Mucosa of descending colon (tissue), 3 donors: ENCODE measurements around the gene WDR70. TPM values are rescaled to one million over a fixed set of nuclear protein-coding genes. Genes with fewer than 3 reads are reported as not detected.
"Not testable (repeated sequence)": the region's sequence is repeated elsewhere in the genome, so short reads cannot be mapped to it uniquely, and the experiment has no call there.

Experiments used
- ATAC-seq: fragments of 200-7000 bp; cut with Tn5 transposase; one replicate; pipeline ENCODE4 v1.9.1; 2020; ENCODE audit warnings: mild to moderate bottlenecking, moderate library complexity
- DNase-seq, 3 donors: peaks; one replicate each; pipeline ENCODE4 v3.0.0-alpha.2; 2020
- H3K36me3 ChIP-seq: fragments of 200-600 bp; one replicate; pipeline ENCODE4 v1.8.0; 2021; ENCODE audit warnings: low read depth, mild to moderate bottlenecking
- H3K4me1 ChIP-seq: fragments of 200-600 bp; one replicate; pipeline ENCODE4 v1.8.0; 2021; ENCODE audit warnings: low read depth, mild to moderate bottlenecking
- H3K4me3 ChIP-seq: fragments of 200-600 bp; one replicate; pipeline ENCODE4 v1.8.0; 2021; ENCODE audit warnings: mild to moderate bottlenecking
- H3K9me3 ChIP-seq: fragments of 200-600 bp; one replicate; pipeline ENCODE4 v1.8.0; 2021; ENCODE audit warnings: mild to moderate bottlenecking
- intact Hi-C, 2 donors: fragments of 100-400 bp; cut with DNase I in 1 of 2; cut with micrococcal nuclease in 1 of 2; formaldehyde crosslinking; loops; one replicate each; pipeline versions ENCODE4 v1.11.0 to v1.11.1; 2022; cut with DNase I, micrococcal nuclease
- total RNA-seq, 3 donors: library from RNA; stranded (reverse); fragmentation: NEBNext Ultra II Directional in 2 of 3; extraction: Animal tissue kit (Norgen Biotek cat#: 25700) in 2 of 3; gene quantifications; one replicate each; pipeline versions ENCODE4 v1.2.1 to v1.2.4, GENCODE V29; 2021 to 2023
- TF ChIP-seq, protein P1 (sequence below): fragments of 200-600 bp; IDR thresholded peaks from one replicate; pipeline ENCODE4 v1.8.0; 2022; ENCODE audit warnings: antibody characterized with exemption, mild to moderate bottlenecking
- donor health status: DM: no; HTN: no; CAD: no; lungs with moderate emphysema.
- donor health status: DM: no; HTN: no; CAD: no.
- donor health status: DM: no; HTN: yes; CAD: no.

Gene WDR70
- total RNA-seq, 3 donors from 2014 or later: 19.5 to 42.5 (median 38.0) TPM

DNA sequence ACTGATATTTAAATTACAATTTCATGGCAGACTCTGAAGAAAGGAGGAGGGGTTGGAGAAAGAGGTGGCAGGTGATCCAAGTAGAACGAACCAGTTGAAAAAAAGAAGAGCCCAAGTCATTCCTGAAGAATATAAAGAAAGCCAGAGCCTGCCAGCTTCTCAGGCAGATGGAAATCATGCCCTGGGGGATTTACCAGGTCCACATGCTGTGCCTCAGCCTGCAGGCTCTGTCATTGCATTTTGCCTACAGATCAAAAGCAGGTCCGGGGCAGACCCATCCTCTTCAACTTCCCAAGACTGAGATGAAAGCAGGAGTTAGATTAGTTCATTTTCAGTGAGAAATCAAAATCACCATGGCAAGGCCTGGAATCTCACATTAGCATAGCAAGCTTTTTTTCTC lies 412.2 kb downstream of the WDR70 start:
- no peaks in the 10 kb centered on the region for H3K36me3 ChIP-seq
- intact Hi-C loops: no loop called here

DNA sequence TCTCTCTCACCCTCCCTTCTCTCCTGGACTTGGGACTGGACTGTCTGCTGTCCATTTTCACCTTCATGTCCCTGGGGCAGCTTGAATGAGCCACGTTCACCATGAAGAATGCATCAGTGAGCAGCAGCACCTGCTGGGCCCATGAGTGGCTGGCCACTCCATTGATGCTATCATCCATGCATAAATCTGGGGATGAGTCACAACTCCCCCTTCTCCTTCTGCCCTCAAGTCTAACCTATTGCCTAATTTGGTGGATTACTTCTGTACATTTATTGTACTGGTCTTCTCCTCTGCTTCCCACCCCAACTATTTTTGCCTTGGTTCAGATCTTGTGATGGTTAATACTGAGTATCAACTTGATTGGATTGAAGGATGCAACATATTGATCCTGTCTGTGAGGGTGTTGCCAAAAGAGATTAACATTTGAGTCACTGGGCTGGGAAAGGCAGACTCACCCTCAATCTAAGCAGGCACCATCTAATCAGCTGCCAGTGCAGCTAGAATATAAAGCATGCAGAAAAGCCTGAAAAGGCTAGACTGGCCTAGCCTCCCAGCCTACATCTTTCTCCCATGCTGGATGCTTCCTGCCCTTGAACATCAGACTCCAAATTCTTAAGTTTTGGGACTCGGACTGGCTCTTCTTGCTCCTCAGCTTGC lies 414.0 kb downstream of the WDR70 start:
- ATAC-seq: no peak
- Histone ChIP-seq H3K9me3 (peaks cover 4% of the 10 kb centered on the region), H3K4me3 (no peak overlapping the region), H3K4me1 (no peaks in the 10 kb centered on the region), H3K36me3 (no peaks in the 10 kb centered on the region)
- intact Hi-C loops: no loop called here
- no peak for DNase-seq
- TF ChIP-seq, protein P1, sequence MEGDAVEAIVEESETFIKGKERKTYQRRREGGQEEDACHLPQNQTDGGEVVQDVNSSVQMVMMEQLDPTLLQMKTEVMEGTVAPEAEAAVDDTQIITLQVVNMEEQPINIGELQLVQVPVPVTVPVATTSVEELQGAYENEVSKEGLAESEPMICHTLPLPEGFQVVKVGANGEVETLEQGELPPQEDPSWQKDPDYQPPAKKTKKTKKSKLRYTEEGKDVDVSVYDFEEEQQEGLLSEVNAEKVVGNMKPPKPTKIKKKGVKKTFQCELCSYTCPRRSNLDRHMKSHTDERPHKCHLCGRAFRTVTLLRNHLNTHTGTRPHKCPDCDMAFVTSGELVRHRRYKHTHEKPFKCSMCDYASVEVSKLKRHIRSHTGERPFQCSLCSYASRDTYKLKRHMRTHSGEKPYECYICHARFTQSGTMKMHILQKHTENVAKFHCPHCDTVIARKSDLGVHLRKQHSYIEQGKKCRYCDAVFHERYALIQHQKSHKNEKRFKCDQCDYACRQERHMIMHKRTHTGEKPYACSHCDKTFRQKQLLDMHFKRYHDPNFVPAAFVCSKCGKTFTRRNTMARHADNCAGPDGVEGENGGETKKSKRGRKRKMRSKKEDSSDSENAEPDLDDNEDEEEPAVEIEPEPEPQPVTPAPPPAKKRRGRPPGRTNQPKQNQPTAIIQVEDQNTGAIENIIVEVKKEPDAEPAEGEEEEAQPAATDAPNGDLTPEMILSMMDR: no peak

More for the DNA sequence above, 412.2 kb downstream of the WDR70 start:
- Histone ChIP-seq H3K4me3 (no peak overlapping the region), H3K4me1 (no peaks in the 10 kb centered on the region), H3K9me3 (peaks cover 4% of the 10 kb centered on the region)
- ATAC-seq (no peak), DNase-seq (no peak)
- TF ChIP-seq, protein P1: no peak

DNA sequence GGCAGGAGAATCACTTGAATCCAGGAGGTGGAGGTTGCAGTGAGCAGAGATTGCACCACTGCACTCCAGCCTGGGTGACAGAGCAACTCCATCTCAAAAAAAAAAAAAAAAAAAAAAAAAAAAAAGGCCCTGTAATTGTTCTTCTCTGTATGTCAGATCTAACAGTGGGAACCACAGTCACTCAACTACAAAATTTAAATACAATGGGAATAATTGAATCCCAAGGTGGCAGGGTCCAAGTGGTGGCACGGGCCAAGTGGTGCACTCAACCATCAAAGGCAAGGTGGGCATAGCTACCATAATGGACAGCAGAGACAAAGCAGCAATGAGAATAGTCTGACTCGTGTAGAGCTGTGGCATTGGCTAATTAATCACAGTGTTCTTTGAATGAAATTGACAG lies 416.2 kb downstream of the WDR70 start:
- intact Hi-C loops, H3K36me3 ChIP-seq, DNase-seq, H3K9me3 ChIP-seq, H3K4me3 ChIP-seq, H3K4me1 ChIP-seq, ATAC-seq: not testable (repeated sequence)

DNA sequence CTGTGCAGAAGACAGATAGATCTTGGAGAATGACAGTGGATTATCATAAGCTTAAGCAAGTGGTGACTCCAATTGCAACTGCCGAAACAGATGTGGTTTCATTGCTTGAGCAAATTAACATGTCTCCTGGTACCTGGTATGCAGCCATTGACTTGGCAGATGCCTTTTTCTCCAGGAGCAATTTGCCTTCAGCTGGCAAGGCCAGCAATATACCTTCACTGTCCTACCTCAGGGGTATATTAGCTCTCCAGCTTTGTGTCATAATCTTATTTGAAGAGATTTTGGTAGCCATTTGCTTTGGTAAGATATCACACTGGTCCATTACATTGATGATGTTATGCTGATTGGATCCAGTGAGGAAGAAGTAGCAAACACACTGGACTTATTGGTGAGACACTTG lies 417.3 kb downstream of the WDR70 start:
- H3K4me3 ChIP-seq, ATAC-seq, intact Hi-C loops, DNase-seq, H3K9me3 ChIP-seq, H3K36me3 ChIP-seq, H3K4me1 ChIP-seq: not testable (repeated sequence)

DNA sequence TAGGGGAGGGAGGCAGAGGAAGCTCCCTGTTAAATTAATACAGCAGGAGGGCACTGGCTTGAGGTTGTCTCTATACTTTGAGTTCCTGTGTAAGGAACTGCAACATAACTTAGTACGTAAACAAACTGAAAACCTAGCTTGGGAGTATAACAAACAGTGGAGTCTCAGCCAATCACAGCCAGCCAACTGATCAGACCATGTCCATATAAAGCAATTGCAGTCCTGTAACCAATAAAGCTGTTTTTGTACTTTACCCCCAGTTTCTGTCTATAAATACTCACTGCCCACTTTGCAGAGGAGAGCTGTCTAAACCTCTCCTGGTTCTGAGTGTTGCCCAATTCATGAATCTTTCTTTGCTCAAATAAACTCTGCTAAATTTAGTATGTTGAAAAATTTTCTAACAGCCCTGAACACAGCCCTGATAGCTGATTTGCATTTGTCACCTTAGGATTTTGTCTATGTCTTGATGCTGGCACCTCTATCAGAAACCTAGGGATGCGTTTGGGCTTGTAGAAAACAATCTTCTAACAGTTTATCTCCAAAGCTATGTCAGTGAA lies 420.8 kb downstream of the WDR70 start:
- TF ChIP-seq, protein P1: no peak
- Histone ChIP-seq H3K4me1 (no peaks in the 10 kb centered on the region), H3K4me3 (no peak overlapping the region), H3K36me3 (no peaks in the 10 kb centered on the region), H3K9me3 (peaks cover 4% of the 10 kb centered on the region)
- DNase-seq (no peak), ATAC-seq (peak; percentile 40)
- intact Hi-C loops: no loop called here

DNA sequence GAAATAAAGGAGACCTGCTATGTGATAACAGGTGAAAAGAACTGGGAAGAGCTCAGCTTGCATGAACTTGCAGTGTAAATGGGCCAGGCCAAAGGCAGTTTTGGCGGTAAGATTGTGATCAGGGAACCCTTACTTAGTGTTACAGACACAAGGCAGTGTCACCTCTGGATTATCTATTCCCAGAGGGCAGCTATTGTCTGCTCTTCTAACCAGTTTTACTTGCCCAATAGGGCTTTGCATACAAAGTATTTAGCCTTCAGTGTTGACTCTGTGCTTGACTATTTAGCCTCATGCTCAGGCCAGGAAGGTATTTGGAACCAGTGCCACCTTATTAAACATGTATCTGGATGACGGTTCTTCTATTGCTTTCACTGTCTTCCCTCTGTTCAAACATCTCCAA lies 422.4 kb downstream of the WDR70 start:
- intact Hi-C loops: no loop called here
- Histone ChIP-seq H3K9me3 (no peaks in the 10 kb centered on the region), H3K4me1 (no peaks in the 10 kb centered on the region), H3K36me3 (no peaks in the 10 kb centered on the region), H3K4me3 (no peak overlapping the region)
- DNase-seq (no peak), ATAC-seq (no peak)
- TF ChIP-seq, protein P1: no peak

Other genes with a start within 250 kb of the WDR70 start
- 10 to 100 TPM in 2 of 3 donors, 1 to 10 TPM in 1; 8.5 to 21.6 (median 13.6) TPM for gene CPLANE1, start 129.9 kb upstream of the WDR70 start, total RNA-seq
- 10 to 100 TPM; 16.0 to 20.4 (median 19.8) TPM for gene NUP155, start 8.2 kb upstream of the WDR70 start, total RNA-seq